ENCODE results near the gene PRRG2. TPM values are rescaled to one million over a fixed set of nuclear protein-coding genes. Genes with fewer than 3 reads are reported as not detected.

The PRRG2 gene
- total RNA-seq, 1 donor from 2014 or later, result 1.1 TPM

DNA sequence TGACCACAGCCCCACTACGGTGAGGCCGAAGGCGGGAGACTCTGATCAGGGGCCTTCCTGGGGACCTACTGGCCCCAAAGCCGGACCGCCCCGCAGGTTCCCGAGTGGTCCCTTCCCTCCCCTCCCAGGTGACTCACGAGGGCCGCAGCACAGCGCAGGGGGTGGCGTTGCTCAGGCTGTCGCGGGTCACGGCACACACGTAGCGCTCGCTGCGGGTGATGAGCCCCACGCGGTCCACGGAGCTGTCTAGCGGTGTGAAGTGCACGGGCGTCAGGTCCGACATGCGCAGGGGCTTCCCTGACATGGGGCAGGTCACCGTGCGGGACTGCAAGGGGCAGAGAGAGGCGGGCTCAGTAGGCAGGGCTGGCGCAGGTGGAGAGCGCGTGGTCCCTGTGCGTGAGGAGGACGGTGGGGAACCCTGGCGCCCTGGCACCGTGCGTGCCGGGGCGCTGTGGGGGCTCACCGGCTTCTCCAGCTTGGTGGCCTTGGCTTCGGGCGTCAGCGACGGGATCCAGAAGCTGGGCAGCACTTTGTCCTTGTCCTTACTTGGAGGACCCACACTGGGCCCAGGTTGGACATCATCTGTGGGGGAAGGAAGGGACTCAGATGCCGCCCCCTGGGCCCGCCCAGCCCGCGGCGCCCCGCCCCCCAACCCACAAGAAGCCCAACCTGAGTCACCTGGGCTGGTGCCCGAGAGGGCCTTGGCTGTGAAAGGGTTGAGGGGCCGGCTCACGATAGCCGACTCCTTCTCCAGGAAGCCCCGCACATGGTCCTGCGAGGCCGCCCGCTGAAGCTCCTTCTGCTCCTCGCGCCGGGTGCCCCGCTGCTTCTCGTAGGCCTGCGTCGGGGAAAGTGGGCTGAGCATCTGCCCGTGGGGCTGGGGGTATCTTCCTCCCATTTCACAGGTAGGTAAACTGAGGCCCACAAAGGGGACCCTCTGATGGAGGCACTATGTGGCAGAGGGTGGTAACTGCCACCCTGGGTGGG is 24.4 kb upstream of the PRRG2 start:
- DNase-seq (ENCODE audit: low spot score), result no peak

DNA sequence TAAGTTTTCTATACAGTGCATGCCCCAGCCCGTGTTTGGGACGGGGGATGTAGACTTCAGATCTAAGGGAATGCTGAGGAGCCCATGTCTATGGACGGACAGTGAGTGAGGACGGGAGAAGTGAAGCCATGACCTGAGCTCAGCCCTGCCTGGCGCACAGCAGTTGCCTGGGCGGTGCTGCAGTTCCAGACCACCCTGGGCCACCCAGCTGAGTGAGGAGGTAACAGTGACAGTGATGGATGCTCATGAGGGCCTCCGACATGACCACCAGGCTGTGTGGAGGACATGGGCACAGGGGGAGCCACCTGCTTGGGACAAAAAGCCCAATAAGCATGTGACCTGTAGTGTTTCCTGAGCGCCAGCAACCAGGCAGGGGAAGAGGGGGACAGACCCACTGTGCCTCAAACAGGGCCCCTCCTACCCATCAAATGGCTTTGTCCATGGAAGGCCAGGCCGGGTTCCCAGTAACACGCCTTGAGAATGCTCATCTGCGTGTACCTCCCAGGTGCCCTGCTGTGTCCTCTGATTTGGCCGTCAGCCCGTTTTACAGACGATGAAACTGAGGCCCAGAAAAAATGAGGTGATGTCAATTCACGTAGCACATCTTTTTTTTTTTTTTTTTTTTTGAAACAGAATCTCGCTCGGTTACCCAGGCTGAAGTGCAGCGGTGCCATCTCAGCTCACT is 23.3 kb upstream of the PRRG2 start:
- no peak for DNase-seq (ENCODE audit: low spot score)

DNA sequence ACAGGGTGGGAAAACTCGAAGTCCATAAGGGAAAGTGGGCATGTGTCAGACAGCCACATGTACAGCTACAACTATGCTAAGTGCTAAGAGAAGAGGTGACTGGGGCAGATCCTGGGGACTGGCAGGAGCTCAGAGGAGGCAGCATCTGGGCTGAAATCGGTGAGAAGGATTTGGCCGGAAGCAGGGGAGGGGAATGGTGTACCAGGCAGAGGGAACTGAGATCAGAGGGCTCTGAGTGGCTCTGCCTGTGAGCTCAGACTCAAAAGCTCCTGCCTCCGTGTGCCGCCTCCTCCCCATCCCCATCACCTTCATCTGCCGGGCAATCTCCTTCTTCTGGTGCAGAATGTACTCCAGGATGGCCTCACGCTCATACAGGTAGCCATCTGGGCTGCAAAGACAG is 22.5 kb upstream of the PRRG2 start:
- DNase-seq (ENCODE audit: low spot score), result no peak

DNA sequence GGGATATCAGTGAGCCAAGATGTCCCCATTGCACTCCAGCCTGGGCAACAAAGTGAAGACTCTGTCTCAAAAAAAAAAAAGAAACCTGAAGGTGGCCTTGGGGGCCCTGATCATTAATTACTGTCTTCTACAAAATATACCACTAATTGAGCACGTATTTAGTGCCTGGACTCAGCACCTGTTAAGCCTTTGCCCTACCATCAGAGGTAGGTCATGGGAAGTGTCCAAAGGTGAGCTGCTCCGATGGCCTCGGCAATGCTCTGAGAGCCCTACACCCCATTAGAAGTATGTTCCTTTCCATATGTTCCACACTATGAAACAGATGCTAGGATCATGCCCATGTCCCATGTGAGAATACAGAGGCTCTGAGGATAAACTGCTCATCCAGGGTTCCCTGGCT is 21.7 kb upstream of the PRRG2 start:
- DNase-seq (ENCODE audit: low spot score), result no peak

DNA sequence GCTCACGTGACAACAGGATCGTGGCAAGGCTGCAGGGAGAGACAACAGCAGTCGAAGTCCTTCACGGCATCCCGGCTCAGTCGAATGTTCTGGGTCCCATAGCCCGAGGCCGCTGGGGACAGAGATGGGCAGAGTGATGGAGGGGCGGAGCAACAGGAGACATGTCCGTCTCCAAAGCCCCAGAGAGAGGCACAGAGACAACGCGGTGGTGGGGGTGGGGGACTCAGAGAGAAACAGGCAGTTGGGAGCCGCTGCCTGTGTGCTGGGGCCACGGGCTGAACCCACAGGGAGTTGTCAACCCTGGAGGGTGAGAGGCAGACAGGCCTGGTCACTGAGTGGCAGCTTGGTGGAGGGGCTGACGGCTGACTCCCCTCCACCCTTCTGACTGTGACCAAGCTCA is 21.2 kb upstream of the PRRG2 start:
- DNase-seq (ENCODE audit: low spot score), result no peak

DNA sequence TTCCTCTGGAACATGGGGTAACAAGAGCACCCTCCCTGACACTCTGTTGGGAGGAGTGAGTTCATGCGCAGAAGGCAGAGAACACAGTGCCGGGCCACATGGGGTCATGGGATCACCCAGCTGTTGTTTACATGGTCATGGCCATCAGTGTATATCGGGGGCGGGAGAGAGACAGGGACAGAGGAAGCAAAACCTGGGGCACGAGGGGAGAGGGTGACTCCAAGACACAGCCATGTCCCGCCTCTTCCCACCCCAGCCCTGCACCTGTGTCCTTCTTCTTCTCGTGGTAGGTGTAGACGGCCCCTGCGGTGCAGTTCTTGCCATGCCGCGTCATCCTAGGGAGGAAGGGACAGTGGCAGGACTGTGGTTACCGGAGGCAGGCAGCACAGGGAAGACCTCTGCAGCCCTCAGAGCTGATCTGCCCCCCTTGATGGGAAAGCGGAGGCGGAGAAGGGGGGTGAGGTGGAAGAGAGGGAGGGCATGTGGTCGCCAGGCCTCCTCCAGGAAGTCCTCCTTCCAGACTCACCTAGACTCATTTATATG is 20.7 kb upstream of the PRRG2 start:
- no peak for DNase-seq (ENCODE audit: low spot score)

DNA sequence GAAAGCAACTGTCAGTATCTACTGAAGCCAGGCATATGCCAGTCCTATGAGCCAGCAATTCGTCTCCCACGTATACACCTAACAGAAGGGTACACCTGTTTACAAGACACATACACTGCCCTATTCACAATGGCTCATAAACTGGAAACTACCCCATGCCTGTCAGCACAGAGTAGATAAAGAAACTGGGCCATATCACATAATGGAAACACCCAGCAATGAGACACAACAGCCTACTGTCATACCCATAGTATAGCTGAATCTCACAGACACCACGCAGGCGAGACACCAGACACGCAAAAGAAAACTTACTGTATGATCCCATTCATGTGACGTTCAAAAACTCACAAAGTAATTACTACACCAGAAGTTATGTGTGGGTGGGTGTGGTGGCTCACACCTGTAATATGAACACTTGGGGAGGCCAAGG is 16.5 kb upstream of the PRRG2 start:
- no peak for DNase-seq (ENCODE audit: low spot score)

DNA sequence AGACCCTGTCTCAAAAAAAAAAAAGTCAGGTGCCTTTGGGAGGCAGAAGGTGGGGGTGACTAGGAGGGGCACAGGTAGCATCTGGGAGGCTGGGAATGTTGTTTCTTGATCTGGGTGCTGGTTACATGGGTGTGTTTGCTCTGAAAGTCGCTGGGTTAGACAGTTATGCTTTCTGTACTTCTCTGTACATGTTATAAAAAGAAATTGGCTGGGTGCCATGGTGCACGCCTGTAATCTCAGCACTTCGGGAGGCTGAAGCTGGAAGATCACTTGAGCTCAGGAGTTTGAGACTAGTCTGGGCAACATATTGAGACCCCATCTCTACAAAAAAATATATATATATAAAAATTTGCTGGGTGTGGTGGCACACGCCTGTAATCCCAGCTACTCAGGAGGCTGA is 15.9 kb upstream of the PRRG2 start:
- no peak for DNase-seq (ENCODE audit: low spot score)

DNA sequence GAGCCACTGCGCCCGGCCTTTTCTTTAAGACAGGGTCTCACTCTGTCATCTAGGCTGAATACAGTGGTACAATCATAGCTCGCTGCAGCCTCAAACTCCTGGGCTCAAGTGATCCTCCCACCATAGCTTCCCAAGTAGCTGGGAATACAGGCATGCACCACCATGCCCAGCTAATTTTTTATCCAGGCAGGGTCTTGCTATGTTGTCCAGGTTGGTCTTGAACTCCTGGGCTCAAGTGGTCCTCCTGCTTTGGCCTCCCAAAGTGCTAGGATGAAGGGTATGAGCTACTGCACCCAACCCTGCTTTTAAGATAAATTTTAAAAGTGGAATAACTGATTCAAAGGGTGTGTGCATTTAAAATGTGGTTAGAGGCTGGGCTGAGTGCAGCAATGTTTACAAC is 14.8 kb upstream of the PRRG2 start:
- no peak for DNase-seq (ENCODE audit: low spot score)

DNA sequence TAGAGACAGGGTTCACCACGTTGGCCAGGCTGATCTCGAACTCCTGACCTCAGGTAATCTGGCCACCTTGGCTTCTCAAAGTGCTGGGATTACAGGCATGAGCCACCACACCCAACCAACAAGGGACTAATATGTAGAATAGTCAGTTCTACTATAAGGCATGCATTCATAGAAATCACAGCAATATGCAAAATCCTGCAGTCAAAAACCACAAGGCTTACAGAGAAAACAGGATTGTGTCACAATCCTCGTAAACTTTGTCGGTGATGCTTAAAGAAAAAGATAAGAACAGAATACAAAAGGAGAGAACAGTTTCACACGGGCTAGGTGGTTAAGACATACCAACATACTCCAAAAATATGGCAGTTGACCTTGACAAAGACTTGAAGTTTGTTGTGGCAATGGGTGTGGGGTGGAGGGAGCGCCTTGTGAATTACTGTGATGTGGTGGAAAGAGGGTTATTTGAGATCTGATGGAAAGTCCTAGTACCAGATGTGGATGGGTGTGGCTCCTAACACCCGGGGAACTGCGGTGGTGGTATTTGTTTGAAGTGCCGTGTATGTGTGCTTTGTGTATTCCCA is 13.2 kb upstream of the PRRG2 start:
- no peak for DNase-seq (ENCODE audit: low spot score)

DNA sequence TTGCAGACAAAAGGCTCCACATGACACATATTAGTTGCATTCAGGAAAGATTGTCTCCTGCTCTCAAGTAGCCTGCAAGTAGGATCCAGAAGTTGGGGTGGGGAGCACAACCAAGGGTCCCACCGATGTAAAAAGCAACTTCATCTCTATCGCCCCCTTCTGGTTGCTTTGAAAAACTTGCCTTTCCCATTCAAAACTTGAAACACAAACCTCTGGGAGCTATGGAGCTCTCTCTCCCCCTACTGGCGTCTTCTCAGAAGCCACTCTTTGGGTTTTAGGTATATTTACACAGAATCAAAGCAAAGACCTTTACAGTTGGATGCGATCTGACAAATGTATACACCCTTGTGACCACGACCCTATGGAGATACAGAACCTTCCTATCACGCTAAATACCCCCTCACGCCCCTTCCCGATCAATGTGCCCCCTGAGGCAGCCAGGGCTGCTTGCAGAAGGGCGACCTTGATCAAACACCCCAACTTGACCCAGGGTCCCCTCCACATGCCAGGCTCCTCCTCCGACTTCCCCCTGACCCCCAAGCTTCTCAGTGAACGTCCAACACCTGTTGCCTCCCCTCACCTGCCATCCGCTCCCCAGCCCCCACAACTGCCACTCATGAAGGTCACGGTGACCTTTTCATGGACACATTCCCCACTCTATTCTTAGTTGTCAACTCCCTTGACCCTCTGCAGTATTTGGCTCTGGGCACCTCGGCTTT is 10.8 kb upstream of the PRRG2 start:
- no peak for DNase-seq (ENCODE audit: low spot score)

DNA sequence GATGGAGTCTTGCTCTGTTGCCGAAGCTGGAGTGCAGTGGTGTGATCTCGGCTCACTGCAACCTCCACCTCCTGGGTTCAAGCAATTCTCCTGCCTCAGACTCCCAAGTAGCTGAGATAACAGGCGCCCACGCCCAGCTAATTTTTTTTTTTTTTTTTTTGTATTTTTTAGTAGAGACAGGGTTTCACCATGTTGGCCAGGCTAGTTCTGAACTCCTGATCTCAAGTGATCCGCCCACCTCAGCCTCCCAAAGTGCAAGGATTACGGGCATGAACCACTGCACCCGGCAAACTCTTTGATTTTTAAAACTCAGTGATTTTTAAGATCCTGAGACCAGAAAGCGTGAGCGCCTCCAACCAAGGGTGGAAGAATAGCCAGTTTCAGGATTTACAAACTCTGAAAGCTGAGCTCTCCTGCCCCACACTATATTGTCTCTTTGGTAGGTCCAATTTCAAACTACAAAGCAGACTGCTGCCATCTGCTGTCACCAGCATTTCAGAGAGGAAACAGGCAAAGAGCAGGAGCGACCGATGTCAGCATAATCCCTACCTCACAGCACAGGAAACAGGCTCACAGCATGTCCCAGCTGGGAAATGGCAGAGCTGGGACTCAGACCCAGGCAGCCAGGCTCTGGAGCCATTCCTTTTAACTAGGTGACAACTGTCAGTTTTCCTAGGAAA is 10.0 kb upstream of the PRRG2 start:
- no peak for DNase-seq (ENCODE audit: low spot score)

DNA sequence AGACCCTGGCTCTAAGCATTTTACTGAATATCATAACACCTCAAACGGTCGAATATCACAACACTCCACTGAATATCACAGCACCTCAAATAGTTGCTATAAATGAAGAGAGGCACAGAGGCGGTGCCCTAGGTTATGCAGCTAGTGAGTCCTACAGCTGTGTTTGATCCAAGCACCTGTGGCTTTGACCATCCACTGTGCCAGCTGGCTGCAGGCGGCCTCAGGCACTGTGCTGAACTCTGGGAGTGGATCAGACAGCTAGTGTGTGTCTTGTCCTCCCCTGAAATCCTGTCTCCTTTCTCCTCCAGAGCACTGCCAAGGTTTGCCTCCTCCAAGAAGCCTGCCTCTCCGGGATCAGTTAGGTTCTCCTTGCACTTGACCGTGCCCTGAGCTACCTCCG is 8.1 kb upstream of the PRRG2 start:
- no peak for DNase-seq (ENCODE audit: low spot score)

DNA sequence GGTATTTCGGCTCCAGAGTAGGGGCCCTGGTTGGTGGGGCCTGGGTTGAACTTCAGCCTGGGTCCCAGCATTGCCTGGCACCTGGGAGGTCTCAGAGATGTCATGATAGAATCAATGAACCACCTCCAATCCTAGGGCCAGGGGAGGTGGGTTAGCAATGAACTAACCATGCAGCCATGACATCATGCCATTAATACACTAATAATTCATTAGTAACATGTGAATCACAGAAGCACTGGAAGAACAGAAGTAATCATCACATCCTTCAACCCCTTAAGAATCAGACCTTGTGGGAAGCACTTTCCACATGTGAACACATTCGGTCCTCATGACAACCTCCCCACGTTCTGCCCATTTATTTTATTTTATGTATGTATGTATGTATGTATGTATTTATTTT is 7.7 kb upstream of the PRRG2 start:
- no peak for DNase-seq (ENCODE audit: low spot score)

DNA sequence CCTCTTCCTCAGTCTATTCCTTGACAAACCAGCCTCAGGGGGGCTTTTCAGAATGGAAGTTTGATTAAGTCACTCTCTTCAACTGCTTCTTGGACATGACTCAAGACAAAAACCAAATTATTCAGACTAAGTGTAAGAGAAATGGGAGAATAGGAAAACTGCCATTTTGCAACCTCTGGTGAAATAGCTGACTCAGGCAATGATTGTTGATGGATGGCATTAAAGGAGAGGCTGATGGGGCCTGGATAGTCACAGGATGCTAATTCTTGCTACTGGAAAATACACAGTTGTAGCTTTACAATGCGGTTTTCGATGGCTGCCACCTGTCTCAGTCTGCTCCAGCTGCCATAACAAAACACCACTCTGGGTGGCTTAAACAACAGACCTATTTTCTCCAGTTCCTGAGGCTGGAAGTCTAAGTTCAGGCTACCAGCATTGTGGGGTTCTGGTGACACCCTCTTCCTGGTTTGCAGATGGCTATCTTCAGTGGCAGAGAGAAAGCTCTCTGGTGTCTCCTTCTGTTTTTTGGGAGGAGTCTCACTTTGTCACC is 6.8 kb upstream of the PRRG2 start:
- DNase-seq (ENCODE audit: low spot score), result no peak

DNA sequence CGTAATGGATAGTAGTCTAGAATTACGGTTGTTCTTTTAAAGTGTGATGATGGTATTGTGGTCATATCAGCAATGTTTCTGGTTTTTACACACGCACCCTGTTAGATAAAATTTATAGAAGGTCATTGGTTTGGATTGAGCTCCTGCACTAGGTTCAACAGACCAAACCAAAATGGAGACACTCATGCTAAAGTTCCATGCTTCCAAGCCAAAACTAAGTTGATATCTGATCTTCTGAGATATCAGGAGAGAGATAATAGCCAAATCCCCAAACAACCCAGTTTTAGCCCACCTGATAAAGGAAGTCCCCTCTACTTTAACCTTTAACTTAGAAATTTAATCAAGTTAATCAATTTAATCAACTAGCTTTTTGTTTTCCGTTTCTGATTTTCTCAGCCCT is 1.9 kb upstream of the PRRG2 start:
- DNase-seq (ENCODE audit: low spot score), result no peak

DNA sequence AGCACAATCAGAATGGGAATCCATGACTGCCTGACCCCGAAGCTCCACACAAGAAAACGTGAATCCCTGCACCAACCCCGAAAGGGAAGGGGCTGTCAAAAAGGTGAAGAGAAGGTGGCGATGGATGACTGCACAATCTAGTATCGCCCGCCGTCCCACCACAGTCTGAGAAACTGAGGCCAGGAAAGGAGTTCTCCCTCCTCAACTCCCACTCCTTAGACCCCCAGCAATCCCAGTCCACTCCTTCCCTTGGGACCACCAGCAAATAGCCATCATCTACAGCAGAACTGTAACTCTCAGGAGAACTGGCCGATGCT is 1.2 kb upstream of the PRRG2 start:
- no peak for DNase-seq (ENCODE audit: low spot score)

DNA sequence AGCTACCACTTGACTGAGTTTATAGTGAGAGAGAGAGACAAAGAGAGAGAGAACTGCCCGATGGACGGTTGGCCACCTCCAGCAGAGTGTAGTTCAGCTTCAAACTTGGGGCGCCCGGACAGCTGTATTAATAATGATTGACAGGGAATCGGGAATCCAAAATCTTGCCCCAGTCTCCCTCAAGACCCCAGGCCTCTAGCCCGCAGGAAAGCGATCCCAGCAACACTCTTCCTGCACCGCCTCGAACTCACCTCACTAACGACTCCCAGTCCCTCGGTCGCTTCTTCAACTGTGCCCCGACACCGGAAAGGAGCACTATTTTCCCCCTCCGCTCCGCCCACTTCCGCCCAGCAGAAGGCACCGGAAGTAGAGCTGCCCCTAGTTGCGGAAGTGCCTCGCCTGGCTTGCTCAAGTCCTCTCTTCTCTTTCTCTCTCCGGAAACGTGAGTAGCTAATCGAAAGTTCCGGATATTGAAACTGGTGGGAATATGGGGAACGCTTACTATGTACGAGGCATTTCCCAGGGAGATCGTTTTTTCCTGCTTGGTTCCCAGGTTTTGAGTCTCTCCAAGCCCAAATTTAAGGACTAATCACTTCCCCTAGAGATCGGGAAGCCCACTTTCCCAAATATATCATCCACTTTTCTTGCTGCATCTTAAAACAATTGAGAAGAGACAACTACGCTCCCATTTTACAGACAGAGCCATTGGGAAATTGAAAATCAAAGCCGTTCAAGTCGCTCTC is 681 bp upstream of the PRRG2 start, which contains the start of gene NOSIP:
TSS of gene NOSIP (minus strand) at position 293 of the 743 bp plus-strand sequence. CDS start 19,865 bp downstream, outside the sequence.
- peak; percentile 97 for DNase-seq (ENCODE audit: low spot score)

DNA sequence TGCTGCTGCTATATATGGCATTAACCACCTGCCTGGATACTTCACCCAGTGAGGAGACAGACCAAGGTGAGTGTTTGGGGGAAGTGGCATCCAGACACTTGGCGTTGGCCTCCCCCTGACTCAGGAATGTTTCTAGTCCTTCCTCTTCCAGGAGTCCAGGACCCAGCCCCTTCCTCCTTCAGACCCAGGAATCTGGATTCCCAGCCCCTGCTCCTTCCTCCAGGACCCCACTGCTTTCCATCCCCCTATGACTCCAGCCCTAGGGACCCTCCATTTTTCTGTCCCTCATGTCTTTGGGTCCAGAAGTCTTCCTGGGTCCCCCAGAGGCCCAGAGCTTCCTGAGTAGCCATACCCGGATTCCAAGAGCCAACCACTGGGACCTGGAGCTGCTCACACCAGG is 2.1 kb downstream of the PRRG2 start:
- no peak for DNase-seq (ENCODE audit: low spot score)

DNA sequence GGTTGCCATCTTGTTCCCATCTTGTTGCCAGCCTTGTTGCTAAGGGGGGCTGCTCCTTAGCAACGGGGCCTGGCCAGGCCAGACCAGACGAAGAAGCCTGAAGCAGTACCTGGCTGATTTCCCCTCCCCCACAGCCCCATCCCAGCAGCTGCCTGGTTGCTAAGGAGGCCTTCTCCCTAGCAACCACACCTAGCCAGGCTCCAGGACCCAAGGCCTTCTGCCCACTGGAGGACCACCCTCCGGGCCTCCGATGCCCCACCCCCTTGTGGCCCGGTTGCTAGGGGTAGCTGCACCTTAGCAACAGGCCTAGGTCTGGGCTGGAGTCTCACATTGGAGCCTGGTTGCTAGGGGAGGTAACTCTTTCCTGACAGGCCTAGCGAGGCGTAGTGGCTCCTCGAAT is 3.9 kb downstream of the PRRG2 start:
- no peak for DNase-seq (ENCODE audit: low spot score)
